Body of pancreas (tissue), 4 donors: ENCODE measurements around the gene LTBP2. TPM values are rescaled to one million over a fixed set of nuclear protein-coding genes. Genes with fewer than 3 reads are reported as not detected.

Experiments used
- ATAC-seq: fragments of 150-250 bp; one replicate; pipeline ENCODE4 v1.9.1; 2016
- DNase-seq, 4 donors: peaks; one replicate each; pipeline ENCODE4 v3.0.0-alpha.2; 2019
- H3K27ac ChIP-seq, 4 donors: fragments of 200-600 bp; sonication (generic); 1 replicate in 3 of 4; 2 replicates in 1 of 4; pipeline versions ENCODE4 v1.5.1 to v1.6.1; 2016 to 2019; ENCODE audit warnings: mild to moderate bottlenecking in 1 of 4, mixed read lengths in 1 of 4, moderate library complexity in 1 of 4
- H3K27me3 ChIP-seq, 2 donors: fragments of 200-600 bp; sonication (generic); one replicate each; pipeline ENCODE4 v1.6.0; 2016; ENCODE audit warnings: mild to moderate bottlenecking in 1 of 2
- H3K36me3 ChIP-seq, 2 donors: fragments of 200-600 bp; sonication (generic); replicated peaks in 1 of 2; 2 replicates each; pipeline ENCODE4 v1.5.1; 2016; ENCODE audit warnings: low read depth in 2 of 2; ENCODE audit not compliant: insufficient read depth in 1 of 2
- H3K4me1 ChIP-seq: fragments of 200-600 bp; sonication (generic); one replicate; pipeline ENCODE4 v1.6.0; 2016
- H3K4me3 ChIP-seq, 2 donors: fragments of 200-600 bp; sonication (generic); 1 replicate in 1 of 2; 2 replicates in 1 of 2; pipeline ENCODE4 v1.5.1; 2016 to 2019
- H3K9me3 ChIP-seq, 3 donors: fragments of 200-600 bp; sonication (generic); 1 replicate in 2 of 3; 2 replicates in 1 of 3; pipeline ENCODE4 v1.5.1; 2016
- CTCF ChIP-seq, 7 experiments: fragments of 450-650 bp in 4 of 7; fragments of 200-600 bp in 3 of 7; sonication (generic) in 3 of 7; IDR thresholded peaks; one replicate each; pipeline ENCODE4 v1.5.1; 2016 to 2019; ENCODE audit warnings: antibody characterized with exemption in 7 of 7
- POLR2A ChIP-seq, 3 donors: fragments of 450-650 bp; IDR thresholded peaks; one replicate each; pipeline ENCODE4 v1.6.1; 2016; ENCODE audit warnings: antibody characterized with exemption in 3 of 3, mild to moderate bottlenecking in 2 of 3
- WGBS, 2 donors: methylation state at CpG; one replicate each; pipeline ENCODE4 v1.1.5; 2017; 5-methylcytosine and 5-hydroxymethylcytosine counted together
- intact Hi-C: fragments of 100-400 bp; cut with DNase I; formaldehyde crosslinking; loops from one replicate; pipeline ENCODE4 v1.15.1; 2023
- total RNA-seq, 2 donors: library from RNA; depleted of rRNA; stranded (reverse); fragments of >200 nt; gene quantifications; one replicate each; pipeline ENCODE4 v1.1.0, GENCODE V29; 2016

LTBP2 gene
- total RNA-seq, 2 donors from 2014 or later = 15.8 to 20.4 TPM

- WGBS, 2 donors = 0% methylated on average over 11 to 73 of the region's 73 CpGs
- intact Hi-C loops = no loop called here
- no peaks in the 10 kb centered on the region for H3K36me3 ChIP-seq
- H3K4me1 ChIP-seq = peaks cover 30% of the 10 kb centered on the region
- peak; percentile 97 for ATAC-seq
- peak within 1 kb of the TSS; percentile 83 to 85 for H3K4me3 ChIP-seq
- no peaks in the 10 kb centered on the region for H3K9me3 ChIP-seq
- DNase-seq = peak; percentile 100
- H3K27me3 ChIP-seq = no peaks in the 10 kb centered on the region
- H3K27ac ChIP-seq = peak within 1 kb of the TSS; percentile 84 to 92 (median 88)
- TF ChIP-seq CTCF (IDR thresholded peaks at IDR 0.05) (no peak), POLR2A (IDR thresholded peaks at IDR 0.05) (peak in 2 of 3 donors; percentile 6 to 54)
Measured at GRCh38 chr14:74493343-74494261, 118.4 kb downstream of the LTBP2 start, which contains the start of gene ISCA2. TSS of gene ISCA2 (plus strand) at chr14:74493765. CDS start at chr14:74493775, 10 bp downstream.

- H3K9me3 ChIP-seq = no peaks in the 10 kb centered on the region
- TF ChIP-seq POLR2A (IDR thresholded peaks at IDR 0.05) = peak; percentile 22 to 70 (median 64)
- no peak for TF ChIP-seq CTCF (IDR thresholded peaks at IDR 0.05)
- 0 to 1% methylated on average over 13 to 35 of the region's 35 CpGs for WGBS, 2 donors
- DNase-seq (no peak), ATAC-seq (no peak)
- H3K4me1 ChIP-seq = peaks cover 32% of the 10 kb centered on the region
- intact Hi-C loops = no loop called here
- H3K36me3 ChIP-seq = no peaks in the 10 kb centered on the region
- H3K4me3 ChIP-seq = peak within 1 kb of the TSS; percentile 83 to 85
- H3K27ac ChIP-seq = peak within 1 kb of the TSS; percentile 84 to 92 (median 88)
- H3K27me3 ChIP-seq = no peaks in the 10 kb centered on the region
Measured at GRCh38 chr14:74492776-74493342, 119.2 kb downstream of the LTBP2 start, which contains the start of gene NPC2. TSS of gene NPC2 (minus strand) at chr14:74493305. CDS start at chr14:74493274, 31 bp downstream.

- no peaks in the 10 kb centered on the region for H3K27me3 ChIP-seq
- no peak for ATAC-seq
- intact Hi-C loops = no loop called here
- WGBS, 2 donors = 4 to 6% methylated on average over 20 of the region's 20 CpGs
- H3K9me3 ChIP-seq = no peaks in the 10 kb centered on the region
- H3K27ac ChIP-seq = peak overlapping the region in 3 of 4 donors; percentile 84 to 92 (median 86)
- DNase-seq = no peak
- H3K36me3 ChIP-seq = no peaks in the 10 kb centered on the region
- H3K4me1 ChIP-seq = peaks cover 32% of the 10 kb centered on the region
- no peak for TF ChIP-seq POLR2A (IDR thresholded peaks at IDR 0.05)
- peak in 3 of 7 experiments; percentile 3 to 13 (median 12) for TF ChIP-seq CTCF (IDR thresholded peaks at IDR 0.05)
- H3K4me3 ChIP-seq = peak overlapping the region; percentile 73 to 80
Measured at GRCh38 chr14:74491956-74492775, 119.9 kb downstream of the LTBP2 start.

GRCh38 chr14:74490486-74490885 is 121.6 kb downstream of the LTBP2 start:
- H3K27ac ChIP-seq = no peak overlapping the region
- no peak overlapping the region for H3K4me3 ChIP-seq
- H3K9me3 ChIP-seq = no peaks in the 10 kb centered on the region
- H3K36me3 ChIP-seq = no peaks in the 10 kb centered on the region
- no peak for ATAC-seq
- peaks cover 32% of the 10 kb centered on the region for H3K4me1 ChIP-seq
- DNase-seq = no peak
- intact Hi-C loops = no loop called here
- TF ChIP-seq CTCF (IDR thresholded peaks at IDR 0.05) = no peak
- TF ChIP-seq POLR2A (IDR thresholded peaks at IDR 0.05) = no peak
- 85 to 92% methylated on average over 1 of the region's 1 CpG for WGBS, 2 donors
- no peaks in the 10 kb centered on the region for H3K27me3 ChIP-seq
